PFSK-1 (cell line): ENCODE results near the gene UBE3B.

ENCODE experiments used
- REST ChIP-seq, 2 experiments: IDR thresholded peaks; 2 replicates each; pipeline versions ENCODE4 v1.6.1 to v1.8.0; 2011 to 2012; ENCODE audit warnings: low read depth in 2 of 2, low read length in 2 of 2, control low read depth in 1 of 2, inconsistent platforms in 1 of 2, mild to moderate bottlenecking in 1 of 2, moderate library complexity in 1 of 2; ENCODE audit not compliant: insufficient read depth in 1 of 2
- SIN3A ChIP-seq: IDR thresholded peaks from 2 replicates; pipeline ENCODE4 v1.6.1; 2012; ENCODE audit warnings: mild to moderate bottlenecking, low read length, moderate library complexity, borderline replicate concordance; ENCODE audit not compliant: insufficient read depth
- TAF1 ChIP-seq: IDR thresholded peaks from 2 replicates; pipeline ENCODE4 v1.6.1; 2012; ENCODE audit warnings: low read length, control low read depth, borderline replicate concordance; ENCODE audit not compliant: insufficient read depth

GRCh38 chr12:109464642-109465351 lies 12.6 kb upstream of the UBE3B start:
- TF ChIP-seq SIN3A = no peak
- no peak for TF ChIP-seq TAF1
- TF ChIP-seq REST (IDR thresholded peaks at IDR 0.05; ENCODE audit: insufficient read depth in 1 of 2, low read depth in 2 of 2, low read length in 2 of 2) = no peak
